RWPE1 (cell line): ENCODE results near the gene GLCCI1.
"Not testable (repeated sequence)": the region's sequence is repeated elsewhere in the genome, so short reads cannot be mapped to it uniquely, and the experiment has no call there.

Source experiments
- CTCF ChIA-PET: fragments of 350-600 bp; sonication (Branson Sonifier 250); formaldehyde crosslinking; extraction: SDS; loops from one replicate; lab custom pipeline; 2021; lab: Yijun Ruan, JAX
- POLR2A ChIA-PET: fragments of 400-600 bp; formaldehyde crosslinking; extraction: SDS; loops from one replicate; lab custom pipeline; 2020; ENCODE audit warnings: antibody characterized with exemption; ENCODE audit not compliant: low non-redundant PET; lab: Yijun Ruan, JAX
- DNase-seq: peaks from one replicate; pipeline ENCODE4 v3.0.0; 2012; ENCODE audit warnings: low spot score
- H3K27ac ChIP-seq: fragments of 450-650 bp; 2 replicates; pipeline ENCODE4 v1.5.1; 2017
- CTCF ChIP-seq: fragments of 450-650 bp; conservative IDR thresholded peaks from 2 replicates; pipeline ENCODE4 v1.5.1; 2017; ENCODE audit warnings: low read depth, mild to moderate bottlenecking

Gene GLCCI1

GRCh38 chr7:8042796-8043535, 74.4 kb downstream of the GLCCI1 start:
- ChIA-PET POLR2A (no interaction called here), CTCF (no interaction called here)
- no peak for DNase-seq
- H3K27ac ChIP-seq: no peak overlapping the region
- TF ChIP-seq CTCF: no peak

- H3K27ac ChIP-seq: no peak overlapping the region
- TF ChIP-seq CTCF: no peak
- ChIA-PET POLR2A (no interaction called here), CTCF (no interaction called here)
- no peak for DNase-seq
These were observed 76.3 kb downstream of the GLCCI1 start for GRCh38 chr7:8044761-8045430.

- H3K27ac ChIP-seq, POLR2A ChIA-PET, DNase-seq: not testable (repeated sequence)
- CTCF ChIA-PET: interaction anchor here (0.6 kb wide), 1 partner anchor 367 kb away, joined by 4 read pairs; no protein-coding TSS in a partner anchor
These were observed 79.5 kb downstream of the GLCCI1 start for GRCh38 chr7:8048067-8048466.

- no peak for DNase-seq
- no peak for TF ChIP-seq CTCF
- ChIA-PET CTCF (interaction anchor here (0.6 kb wide), 1 partner anchor 34 kb away, joined by 3 read pairs; no protein-coding TSS in a partner anchor), POLR2A (no interaction called here)
- H3K27ac ChIP-seq: no peak overlapping the region
These were observed 82.8 kb downstream of the GLCCI1 start for GRCh38 chr7:8051373-8051772.

- DNase-seq: no peak
- POLR2A ChIA-PET: no interaction called here
- CTCF ChIA-PET: interaction anchor here (0.6 kb wide), 1 partner anchor 35 kb away, joined by 3 read pairs; no protein-coding TSS in a partner anchor
- TF ChIP-seq CTCF: no peak
- no peak overlapping the region for H3K27ac ChIP-seq
These were observed 83.4 kb downstream of the GLCCI1 start for GRCh38 chr7:8051998-8052397.

GRCh38 chr7:8052824-8053223, 84.2 kb downstream of the GLCCI1 start:
- no peak overlapping the region for H3K27ac ChIP-seq
- DNase-seq: no peak
- ChIA-PET POLR2A (no interaction called here), CTCF (no interaction called here)
- no peak for TF ChIP-seq CTCF

- ChIA-PET CTCF (no interaction called here), POLR2A (no interaction called here)
- DNase-seq: no peak
These were observed 87.8 kb downstream of the GLCCI1 start for GRCh38 chr7:8056439-8056838.

More at GRCh38 chr7:8056439-8056838, 87.8 kb downstream of the GLCCI1 start:
- H3K27ac ChIP-seq: no peak overlapping the region
- TF ChIP-seq CTCF: no peak
